Astrocyte (in vitro differentiated cells and primary cell): ENCODE measurements around the gene NFIA. TPM values are rescaled to one million over a fixed set of nuclear protein-coding genes. Genes with fewer than 3 reads are reported as not detected.

Experiments
- DNase-seq: peaks from one replicate; pipeline ENCODE4 v3.0.0-alpha.2; 2010; ENCODE audit warnings: low read depth
- FAIRE-seq: peaks from 2 replicates; lab custom pipeline; 2011; peaks lifted over from hg19 to GRCh38; lab: Jason Lieb, UNC
- H2AFZ ChIP-seq: 2 replicates; pipeline ENCODE4 v1.6.0; 2012; ENCODE audit warnings: low read depth, low read length, inconsistent platforms
- H3K27ac ChIP-seq: 2 replicates; pipeline ENCODE4 v1.5.1; 2011; ENCODE audit warnings: low read depth, low read length, inconsistent platforms
- H3K27me3 ChIP-seq: 2 replicates; pipeline ENCODE4 v1.6.0; 2011; ENCODE audit warnings: low read length, inconsistent platforms; ENCODE audit not compliant: insufficient read depth
- H3K36me3 ChIP-seq: 2 replicates; pipeline ENCODE4 v1.5.1; 2011; ENCODE audit warnings: low read length, inconsistent platforms; ENCODE audit not compliant: insufficient read depth
- H3K4me1 ChIP-seq: 2 replicates; pipeline ENCODE4 v1.5.1; 2011; ENCODE audit warnings: low read length, inconsistent platforms; ENCODE audit not compliant: insufficient read depth
- H3K4me2 ChIP-seq: 2 replicates; pipeline ENCODE4 v1.6.0; 2012; ENCODE audit warnings: low read length, inconsistent platforms
- H3K4me3 ChIP-seq: 2 replicates; pipeline ENCODE4 v1.5.1; 2011; ENCODE audit warnings: low read depth, mild to moderate bottlenecking, low read length, inconsistent platforms; ENCODE audit not compliant: insufficient read depth
- H3K79me2 ChIP-seq: 2 replicates; pipeline ENCODE4 v1.6.0; 2012; ENCODE audit warnings: mild to moderate bottlenecking, low read length, inconsistent platforms; ENCODE audit not compliant: insufficient read depth
- H3K9ac ChIP-seq: 2 replicates; pipeline ENCODE4 v1.6.0; 2012; ENCODE audit warnings: mild to moderate bottlenecking, low read length, inconsistent platforms
- H3K9me3 ChIP-seq: 2 replicates; pipeline ENCODE4 v1.5.1; 2012; ENCODE audit warnings: low read depth, mild to moderate bottlenecking, low read length, inconsistent platforms; ENCODE audit not compliant: insufficient read depth
- H4K20me1 ChIP-seq: 2 replicates; pipeline ENCODE4 v1.6.0; 2012; ENCODE audit warnings: low read length, inconsistent platforms; ENCODE audit not compliant: insufficient read depth
- H3K27ac Mint-ChIP-seq: one replicate; pipeline ENCODE4 v1.8.0; 2021; ENCODE audit warnings: mild to moderate bottlenecking, mixed read lengths; ENCODE audit not compliant: unreplicated experiment
- H3K27me3 Mint-ChIP-seq: one replicate; pipeline ENCODE4 v1.8.0; 2021; ENCODE audit warnings: low read depth, mixed read lengths; ENCODE audit not compliant: unreplicated experiment
- H3K36me3 Mint-ChIP-seq: one replicate; pipeline ENCODE4 v1.8.0; 2021; ENCODE audit warnings: low read depth, mixed read lengths; ENCODE audit not compliant: unreplicated experiment
- H3K4me1 Mint-ChIP-seq: one replicate; pipeline ENCODE4 v1.8.0; 2021; ENCODE audit warnings: low read depth, mixed read lengths; ENCODE audit not compliant: unreplicated experiment
- H3K4me3 Mint-ChIP-seq: one replicate; pipeline ENCODE4 v1.8.0; 2021; ENCODE audit warnings: mild to moderate bottlenecking, moderate library complexity, mixed read lengths; ENCODE audit not compliant: unreplicated experiment
- H3K9me3 Mint-ChIP-seq: one replicate; pipeline ENCODE4 v1.8.0; 2021; ENCODE audit warnings: mild to moderate bottlenecking, mixed read lengths; ENCODE audit not compliant: unreplicated experiment
- EZH2 ChIP-seq: IDR thresholded peaks from 2 replicates; pipeline ENCODE4 v1.6.1; 2012; ENCODE audit warnings: mild to moderate bottlenecking, low read length, inconsistent platforms; ENCODE audit not compliant: insufficient read depth
- total RNA-seq: library from RNA; stranded (reverse); gene quantifications from 2 replicates; pipeline ENCODE4 v1.2.1, GENCODE V29; 2021
- TF ChIP-seq, protein P1 (sequence below): IDR thresholded peaks from 2 replicates; pipeline ENCODE4 v1.5.1; 2011; ENCODE audit warnings: low read depth, mild to moderate bottlenecking, inconsistent platforms, low read length, moderate library complexity; ENCODE audit not compliant: insufficient read depth

Gene NFIA
- total RNA-seq, 1 donor from 2014 or later = 4.6 TPM

DNA sequence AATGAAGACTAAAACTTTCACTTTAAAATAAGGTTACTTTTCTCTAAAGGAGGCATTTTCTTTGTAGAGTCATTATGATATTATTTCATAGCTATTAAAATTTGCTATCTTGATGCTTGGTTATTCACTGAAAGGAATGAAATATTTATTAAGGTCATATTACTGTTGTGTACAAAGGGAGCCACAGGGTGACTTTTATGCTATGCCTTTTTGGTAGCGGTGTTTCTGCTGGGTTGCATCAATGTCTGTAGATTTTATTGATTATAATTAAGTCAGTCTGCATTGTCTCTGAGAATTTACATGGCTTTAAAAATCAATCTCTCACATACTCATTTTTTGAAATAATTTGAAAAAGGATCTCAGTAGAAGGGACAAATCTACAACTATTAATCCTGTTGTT is 84.9 kb downstream of the NFIA start:
- H3K27ac ChIP-seq = no peak overlapping the region
- no peaks in the 10 kb centered on the region for H3K79me2 ChIP-seq
- peaks cover 5% of the 10 kb centered on the region for H3K27me3 Mint-ChIP-seq
- no peaks in the 10 kb centered on the region for H3K9me3 ChIP-seq
- no peaks in the 10 kb centered on the region for H3K27me3 ChIP-seq
- no peak overlapping the region for H3K27ac Mint-ChIP-seq
- no peak overlapping the region for H2AFZ ChIP-seq
- peaks cover 4% of the 10 kb centered on the region for H3K4me1 ChIP-seq
- no peaks in the 10 kb centered on the region for H3K36me3 ChIP-seq
- no peak overlapping the region for H3K4me3 Mint-ChIP-seq
- no peaks in the 10 kb centered on the region for H3K36me3 Mint-ChIP-seq
- no peak overlapping the region for H3K9ac ChIP-seq
- H3K4me2 ChIP-seq = no peak overlapping the region
- H3K9me3 Mint-ChIP-seq = no peaks in the 10 kb centered on the region
- DNase-seq (no peak), FAIRE-seq (no peak)
- no peaks in the 10 kb centered on the region for H4K20me1 ChIP-seq
- TF ChIP-seq, protein P1, sequence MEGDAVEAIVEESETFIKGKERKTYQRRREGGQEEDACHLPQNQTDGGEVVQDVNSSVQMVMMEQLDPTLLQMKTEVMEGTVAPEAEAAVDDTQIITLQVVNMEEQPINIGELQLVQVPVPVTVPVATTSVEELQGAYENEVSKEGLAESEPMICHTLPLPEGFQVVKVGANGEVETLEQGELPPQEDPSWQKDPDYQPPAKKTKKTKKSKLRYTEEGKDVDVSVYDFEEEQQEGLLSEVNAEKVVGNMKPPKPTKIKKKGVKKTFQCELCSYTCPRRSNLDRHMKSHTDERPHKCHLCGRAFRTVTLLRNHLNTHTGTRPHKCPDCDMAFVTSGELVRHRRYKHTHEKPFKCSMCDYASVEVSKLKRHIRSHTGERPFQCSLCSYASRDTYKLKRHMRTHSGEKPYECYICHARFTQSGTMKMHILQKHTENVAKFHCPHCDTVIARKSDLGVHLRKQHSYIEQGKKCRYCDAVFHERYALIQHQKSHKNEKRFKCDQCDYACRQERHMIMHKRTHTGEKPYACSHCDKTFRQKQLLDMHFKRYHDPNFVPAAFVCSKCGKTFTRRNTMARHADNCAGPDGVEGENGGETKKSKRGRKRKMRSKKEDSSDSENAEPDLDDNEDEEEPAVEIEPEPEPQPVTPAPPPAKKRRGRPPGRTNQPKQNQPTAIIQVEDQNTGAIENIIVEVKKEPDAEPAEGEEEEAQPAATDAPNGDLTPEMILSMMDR = no peak
- no peak for TF ChIP-seq EZH2
- no peak overlapping the region for H3K4me3 ChIP-seq
- H3K4me1 Mint-ChIP-seq = peaks cover 20% of the 10 kb centered on the region

DNA sequence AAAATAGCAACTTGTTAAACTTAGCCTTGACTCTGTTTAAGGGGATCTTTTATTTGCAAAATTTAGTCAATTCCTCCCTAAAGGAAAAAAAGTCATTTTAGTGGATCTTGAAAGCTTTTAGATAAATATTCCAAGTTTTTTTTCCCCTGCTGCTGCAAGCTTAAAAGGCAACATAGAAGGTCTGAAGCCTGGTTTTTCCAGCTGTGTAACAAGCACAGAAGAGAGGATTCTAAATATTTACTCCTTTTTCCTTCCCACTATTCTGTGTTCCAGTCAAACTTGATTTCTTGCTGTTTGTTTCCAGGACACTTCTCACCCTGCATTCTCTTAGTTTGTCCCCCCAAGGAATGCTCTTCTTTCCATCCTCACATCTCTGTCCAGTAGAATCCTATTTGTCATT is 86.7 kb downstream of the NFIA start:
- Histone ChIP-seq H3K27ac (no peak overlapping the region), H3K4me1 (peaks cover 4% of the 10 kb centered on the region), H3K9ac (no peak overlapping the region), H3K27me3 (no peaks in the 10 kb centered on the region), H3K9me3 (no peaks in the 10 kb centered on the region), H3K36me3 (no peaks in the 10 kb centered on the region), H3K79me2 (no peaks in the 10 kb centered on the region), H4K20me1 (no peaks in the 10 kb centered on the region), H2AFZ (no peak overlapping the region), H3K4me3 (no peak overlapping the region), H3K4me2 (no peak overlapping the region)
- FAIRE-seq (no peak), DNase-seq (no peak)
- no peak overlapping the region for H3K4me3 Mint-ChIP-seq
- H3K9me3 Mint-ChIP-seq = no peaks in the 10 kb centered on the region
- H3K4me1 Mint-ChIP-seq = peaks cover 12% of the 10 kb centered on the region
- H3K36me3 Mint-ChIP-seq = no peaks in the 10 kb centered on the region
- H3K27ac Mint-ChIP-seq = no peak overlapping the region
- TF ChIP-seq, protein P1 = no peak
- no peak for TF ChIP-seq EZH2
- H3K27me3 Mint-ChIP-seq = peaks cover 16% of the 10 kb centered on the region

DNA sequence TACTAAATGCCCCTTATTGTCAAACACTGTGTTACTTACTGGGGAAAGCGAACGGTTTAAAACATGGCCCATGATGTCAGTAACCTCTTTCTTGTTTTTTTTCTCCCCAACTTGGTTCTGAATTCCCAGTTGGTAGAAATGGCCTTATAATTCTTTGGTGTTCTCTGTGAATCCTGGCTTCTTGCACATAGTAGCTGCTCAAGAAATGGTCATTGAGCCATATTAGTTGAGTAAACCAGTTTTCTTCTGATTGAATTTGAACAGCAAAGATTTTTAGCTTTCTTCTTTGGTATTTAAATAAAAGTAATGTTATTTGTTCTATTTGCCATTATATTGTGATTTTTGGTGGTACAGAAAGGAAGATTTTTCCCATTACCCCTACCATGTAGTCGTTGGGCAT is 87.3 kb downstream of the NFIA start:
- H4K20me1 ChIP-seq = no peaks in the 10 kb centered on the region
- TF ChIP-seq EZH2 = no peak
- TF ChIP-seq, protein P1 = no peak
- DNase-seq (no peak), FAIRE-seq (no peak)
- Mint-ChIP-seq H3K9me3 (no peaks in the 10 kb centered on the region), H3K27me3 (peaks cover 22% of the 10 kb centered on the region), H3K4me3 (no peak overlapping the region), H3K36me3 (no peaks in the 10 kb centered on the region), H3K4me1 (peaks cover 12% of the 10 kb centered on the region), H3K27ac (no peak overlapping the region)
- no peaks in the 10 kb centered on the region for H3K9me3 ChIP-seq
- no peak overlapping the region for H3K9ac ChIP-seq
- no peaks in the 10 kb centered on the region for H3K27me3 ChIP-seq
- no peaks in the 10 kb centered on the region for H3K79me2 ChIP-seq
- no peaks in the 10 kb centered on the region for H3K36me3 ChIP-seq
- no peak overlapping the region for H3K4me2 ChIP-seq
- H3K4me3 ChIP-seq = no peak overlapping the region
- H3K27ac ChIP-seq = no peak overlapping the region
- no peak overlapping the region for H2AFZ ChIP-seq
- peaks cover 4% of the 10 kb centered on the region for H3K4me1 ChIP-seq
